Activated CD4-positive, alpha-beta T cell treated with anti-CD3 and anti-CD28 coated beads, Interleukin-2, amount 50 U/mL, for 1 hour (primary cell): ENCODE measurements around the gene RGS9BP.
"Not testable (repeated sequence)": the region's sequence is repeated elsewhere in the genome, so short reads cannot be mapped to it uniquely, and the experiment has no call there.

Experiments used
- DNase-seq: peaks from one replicate; pipeline ENCODE4 v3.0.0-alpha.2; 2020

Gene RGS9BP

DNA sequence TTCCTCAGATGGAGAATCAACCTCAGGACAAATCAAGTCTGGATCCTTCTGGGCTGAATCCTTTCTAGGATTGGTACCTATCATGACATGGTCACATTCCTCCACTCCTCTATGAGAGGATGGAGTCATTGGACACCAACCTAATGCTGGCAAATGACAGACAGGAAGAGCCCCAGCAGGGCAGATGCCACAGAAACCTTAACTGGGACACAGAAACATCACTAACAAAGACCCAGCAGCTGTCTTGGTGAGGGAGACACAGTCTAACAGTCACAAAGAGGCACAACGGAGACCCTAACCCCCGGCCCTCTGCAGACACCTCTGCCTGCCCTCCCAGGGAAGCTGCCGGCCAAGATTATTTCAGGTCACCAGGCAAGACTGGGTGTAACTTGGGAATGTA lies 2.8 kb upstream of the RGS9BP start:
- no peak for DNase-seq

- DNase-seq, result no peak
Observed at GRCh38 chr19:32673573-32673972, 2.1 kb upstream of the RGS9BP start.

DNA sequence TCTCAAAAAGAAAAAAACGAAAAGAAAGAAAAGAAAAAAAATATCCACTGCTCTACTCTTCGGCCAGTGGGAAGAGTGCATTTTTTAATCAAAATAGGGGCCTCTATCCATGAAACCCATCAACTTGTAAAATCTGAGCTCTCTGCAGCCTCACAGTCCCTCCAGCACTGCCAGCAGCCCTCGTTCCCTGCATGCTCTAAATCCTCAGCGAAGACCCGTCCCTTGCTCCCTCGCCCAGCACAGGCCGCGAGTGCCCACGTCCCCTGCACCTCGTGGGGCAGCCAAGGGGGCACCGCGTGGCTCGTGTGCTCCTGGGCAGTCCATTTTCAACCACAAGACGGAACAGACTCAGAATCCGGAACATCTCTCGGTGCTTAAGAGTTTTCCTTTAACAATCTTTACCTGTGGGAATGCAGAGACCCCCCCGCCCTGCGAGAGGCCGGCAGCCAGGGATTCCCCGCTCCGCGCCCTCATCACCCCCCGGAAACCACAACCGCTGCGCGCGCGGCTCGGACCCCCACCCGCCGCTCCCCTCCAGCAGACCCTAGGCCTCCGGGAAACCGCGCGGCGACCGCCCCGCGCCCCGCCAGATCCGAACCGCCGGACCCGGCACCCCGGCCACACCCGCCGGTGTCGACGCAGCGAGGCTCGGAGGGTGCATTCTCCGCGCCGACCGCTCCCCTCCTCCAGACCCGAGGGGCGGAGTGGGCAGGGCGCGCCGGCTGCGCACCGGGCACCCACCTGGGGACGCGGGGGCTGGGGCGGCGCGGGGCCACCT lies 1.3 kb upstream of the RGS9BP start:
- no peak for DNase-seq

GRCh38 chr19:32674931-32675719 lies 523 bp upstream of the RGS9BP start, which contains the start of gene ANKRD27:
Gene ANKRD27, minus strand, starts transcription at chr19:32675180. Its CDS starts 16,165 bp downstream, at chr19:32659015.
- peak; percentile 98 for DNase-seq

DNA sequence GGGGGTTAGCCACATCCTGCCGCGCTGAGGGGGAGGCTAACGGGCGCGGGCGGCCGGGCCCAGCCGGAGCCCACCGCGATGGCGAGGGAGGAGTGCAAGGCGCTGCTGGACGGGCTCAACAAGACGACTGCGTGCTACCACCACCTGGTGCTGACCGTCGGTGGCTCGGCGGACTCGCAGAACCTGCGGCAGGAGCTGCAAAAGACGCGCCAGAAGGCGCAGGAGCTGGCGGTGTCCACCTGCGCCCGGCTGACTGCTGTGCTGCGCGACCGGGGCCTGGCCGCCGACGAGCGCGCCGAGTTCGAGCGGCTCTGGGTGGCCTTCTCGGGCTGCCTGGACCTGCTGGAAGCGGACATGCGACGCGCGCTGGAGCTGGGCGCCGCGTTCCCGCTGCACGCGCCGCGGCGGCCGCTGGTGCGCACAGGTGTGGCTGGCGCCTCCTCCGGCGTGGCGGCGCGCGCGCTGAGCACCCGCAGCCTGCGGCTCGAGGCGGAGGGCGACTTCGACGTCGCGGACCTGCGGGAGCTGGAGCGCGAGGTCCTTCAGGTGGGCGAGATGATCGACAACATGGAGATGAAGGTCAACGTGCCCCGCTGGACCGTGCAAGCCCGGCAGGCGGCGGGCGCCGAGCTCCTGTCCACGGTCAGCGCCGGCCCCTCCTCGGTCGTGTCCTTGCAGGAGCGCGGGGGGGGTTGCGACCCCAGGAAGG lies 692 bp downstream of the RGS9BP start:
- DNase-seq, result peak; percentile 17

DNA sequence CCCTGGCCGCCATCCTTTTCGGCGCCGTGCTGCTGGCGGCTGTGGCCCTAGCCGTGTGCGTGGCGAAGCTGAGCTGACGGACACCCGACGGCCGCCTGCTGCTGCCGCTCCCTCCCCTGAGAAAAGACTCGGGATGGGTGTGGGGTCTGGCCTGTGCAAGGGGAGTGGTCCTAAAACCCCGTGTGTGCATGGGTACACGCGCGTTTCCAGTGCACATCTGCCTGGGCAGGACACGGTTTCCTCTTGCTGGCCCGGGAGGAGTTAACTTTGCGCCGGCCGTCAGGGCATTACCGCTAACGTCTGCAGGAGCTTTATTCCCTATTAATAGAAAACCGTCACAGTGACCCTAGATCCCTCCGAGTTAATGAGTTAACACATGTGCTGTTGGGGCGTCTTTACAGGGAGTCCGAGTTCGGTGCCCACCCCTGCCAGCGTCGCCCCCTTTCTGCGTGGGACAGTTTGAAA lies 1.3 kb downstream of the RGS9BP start:
- DNase-seq, result no peak

DNA sequence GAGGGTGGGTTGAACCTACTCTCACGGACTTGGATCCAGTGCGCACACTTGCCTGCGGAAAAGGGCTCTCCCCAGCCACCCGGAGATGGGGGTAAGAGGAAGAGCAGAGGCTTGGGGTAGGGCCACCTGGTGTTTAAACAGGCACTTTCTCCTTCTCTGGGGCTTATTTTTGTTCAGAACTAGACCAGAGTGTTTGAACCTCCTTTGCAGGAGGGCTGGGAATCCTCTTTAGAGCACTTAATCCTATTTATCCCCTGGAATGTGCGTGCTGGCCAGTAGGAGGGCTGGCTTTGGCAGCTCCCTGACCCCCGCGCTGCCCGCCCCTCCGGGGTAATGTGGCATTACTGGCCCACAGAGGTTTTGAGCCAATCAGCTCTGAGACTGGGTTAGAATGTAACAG lies 2.0 kb downstream of the RGS9BP start:
- DNase-seq, result no peak

DNA sequence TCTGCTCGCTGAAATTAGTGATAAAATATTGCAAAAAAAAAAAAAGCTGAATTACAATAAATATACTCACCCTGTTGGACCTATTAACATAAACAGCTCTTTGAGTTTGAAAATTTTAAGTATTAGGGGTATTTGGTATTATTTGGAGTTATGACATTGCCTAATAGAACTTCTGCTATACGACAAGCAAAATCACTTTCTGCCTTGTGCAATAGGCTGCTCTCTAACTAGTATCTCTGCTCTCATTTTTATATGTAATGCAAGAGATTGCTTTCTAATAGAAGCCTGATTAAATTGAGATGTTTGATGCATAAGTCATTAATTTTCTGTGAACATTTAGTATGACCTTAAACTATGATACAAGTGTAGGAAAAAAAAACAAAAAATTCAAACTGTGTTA lies 5.3 kb downstream of the RGS9BP start:
- DNase-seq, result no peak

DNA sequence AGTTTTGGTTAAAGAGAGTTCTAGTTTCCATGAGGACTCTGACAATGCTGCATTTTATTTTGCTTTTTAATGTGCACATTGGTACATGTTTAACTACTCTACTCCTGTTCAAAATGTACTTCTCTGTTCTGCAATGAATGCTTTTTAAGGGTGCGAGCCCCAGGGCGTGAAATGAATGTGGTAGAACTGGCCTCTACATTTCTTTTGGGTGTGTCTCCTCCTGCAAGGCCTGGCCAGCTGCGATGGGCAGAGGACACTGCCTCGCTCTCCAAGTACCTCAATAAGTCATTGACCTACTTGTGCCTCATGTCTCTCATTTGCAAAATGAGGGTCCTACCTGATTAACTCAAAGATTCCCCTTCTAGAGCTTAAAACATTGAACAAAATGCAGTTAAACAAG lies 6.7 kb downstream of the RGS9BP start:
- no peak for DNase-seq

DNA sequence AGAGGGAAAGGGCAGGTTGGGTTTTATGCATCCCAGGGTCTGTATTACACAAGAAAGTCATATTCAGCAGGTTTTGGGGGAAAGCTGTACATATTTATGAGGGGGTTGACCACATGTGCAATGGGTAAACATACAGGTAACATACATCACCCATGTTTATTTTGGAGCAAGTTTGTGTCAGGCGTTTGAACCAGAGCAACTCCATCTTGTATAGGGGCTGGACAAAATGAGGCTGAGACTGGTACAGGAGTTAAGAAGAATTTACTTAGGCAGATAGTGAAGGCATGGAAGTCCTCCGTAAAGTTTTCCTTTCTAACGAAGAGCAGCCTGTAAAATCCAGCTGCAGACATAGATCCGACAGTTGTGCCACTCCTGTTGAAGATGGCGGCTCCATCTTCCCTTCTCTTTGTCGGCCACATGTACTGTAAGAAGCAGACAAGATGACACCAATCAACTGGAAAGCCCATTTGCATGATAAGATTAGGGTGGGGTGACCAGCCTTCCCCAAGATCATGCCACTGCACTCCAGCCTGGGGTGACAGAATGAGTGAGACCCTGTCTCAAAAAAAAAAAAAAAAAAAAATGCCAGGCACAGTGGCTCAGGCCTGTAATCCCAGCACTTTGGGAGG lies 11.3 kb downstream of the RGS9BP start:
- DNase-seq, result no peak

GRCh38 chr19:32687681-32688080 lies 12.0 kb downstream of the RGS9BP start:
- DNase-seq, result no peak

DNA sequence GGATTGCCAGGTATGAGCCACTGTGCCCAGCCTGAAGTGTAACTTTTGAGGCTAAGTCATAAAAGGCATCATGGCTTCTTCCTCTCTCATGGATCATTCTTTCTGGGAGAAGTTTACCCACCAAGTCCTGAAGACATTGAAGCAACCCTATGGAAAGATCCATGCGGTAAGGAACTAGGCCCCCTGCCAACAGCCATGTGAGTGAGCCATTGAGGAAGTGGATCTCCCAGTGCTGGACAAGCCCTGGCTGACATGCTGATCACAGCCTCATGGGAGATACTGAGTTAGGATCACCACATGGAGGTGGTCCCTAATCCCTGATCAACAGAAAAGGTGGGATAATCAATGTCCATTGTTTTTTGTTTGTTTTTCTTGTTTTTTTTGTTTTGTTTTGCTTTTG lies 12.7 kb downstream of the RGS9BP start:
- DNase-seq, result no peak

GRCh38 chr19:32691291-32691951 lies 15.8 kb downstream of the RGS9BP start, which contains the start of gene NUDT19:
Gene NUDT19, plus strand, starts transcription at chr19:32691821. Its CDS starts 140 bp downstream, at chr19:32691961.
- DNase-seq, result peak; percentile 74

DNA sequence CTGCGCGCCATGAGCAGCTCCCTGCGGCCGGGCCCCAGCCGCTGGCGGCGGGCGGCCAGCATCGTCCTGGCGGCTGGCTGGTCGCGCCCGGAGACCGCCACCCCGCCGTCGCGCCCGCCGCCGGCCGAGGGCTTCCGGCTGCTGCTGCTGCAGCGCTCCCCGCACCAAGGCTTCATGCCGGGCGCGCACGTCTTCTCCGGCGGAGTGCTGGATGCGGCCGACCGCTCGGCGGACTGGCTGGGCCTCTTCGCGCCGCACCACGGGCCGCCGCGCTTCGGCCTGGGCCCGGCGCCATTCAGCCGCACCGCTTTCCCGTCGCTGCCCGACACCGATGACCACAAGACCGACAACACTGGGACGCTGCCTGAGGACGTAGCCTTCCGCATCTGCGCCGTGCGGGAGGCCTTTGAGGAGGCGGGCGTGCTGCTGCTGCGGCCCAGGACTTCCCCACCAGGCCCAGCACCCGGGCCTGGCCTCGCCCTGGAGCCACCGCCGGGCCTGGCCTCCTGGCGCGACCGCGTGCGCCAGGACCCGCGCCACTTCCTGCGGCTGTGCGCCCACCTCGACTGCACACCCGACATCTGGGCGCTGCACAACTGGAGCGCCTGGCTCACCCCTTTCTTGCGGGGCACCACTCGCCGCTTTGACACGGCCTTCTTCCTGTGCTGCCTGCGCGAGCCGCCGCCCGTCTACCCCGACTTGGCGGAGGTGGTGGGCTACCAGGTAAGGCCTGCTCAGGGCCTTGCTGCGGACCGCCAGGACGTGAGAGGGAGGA lies 16.5 kb downstream of the RGS9BP start:
- DNase-seq, result peak; percentile 33

DNA sequence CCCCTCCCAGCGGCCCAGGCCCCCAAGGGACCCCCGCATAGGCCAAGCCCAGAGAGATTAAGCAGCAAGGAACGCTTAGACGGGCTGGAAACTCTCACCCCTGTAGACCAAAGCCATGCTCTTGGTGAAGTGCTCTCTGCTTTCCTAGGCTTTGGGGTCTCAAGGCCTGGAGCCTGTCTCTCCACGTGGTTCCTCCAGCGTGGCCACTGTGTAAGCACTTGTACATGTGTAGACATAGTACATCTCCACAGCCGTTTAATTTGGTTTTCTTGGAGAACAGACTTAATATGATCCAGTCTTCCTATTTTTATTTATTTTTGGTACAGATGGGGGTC lies 17.0 kb downstream of the RGS9BP start:
- no peak for DNase-seq

DNA sequence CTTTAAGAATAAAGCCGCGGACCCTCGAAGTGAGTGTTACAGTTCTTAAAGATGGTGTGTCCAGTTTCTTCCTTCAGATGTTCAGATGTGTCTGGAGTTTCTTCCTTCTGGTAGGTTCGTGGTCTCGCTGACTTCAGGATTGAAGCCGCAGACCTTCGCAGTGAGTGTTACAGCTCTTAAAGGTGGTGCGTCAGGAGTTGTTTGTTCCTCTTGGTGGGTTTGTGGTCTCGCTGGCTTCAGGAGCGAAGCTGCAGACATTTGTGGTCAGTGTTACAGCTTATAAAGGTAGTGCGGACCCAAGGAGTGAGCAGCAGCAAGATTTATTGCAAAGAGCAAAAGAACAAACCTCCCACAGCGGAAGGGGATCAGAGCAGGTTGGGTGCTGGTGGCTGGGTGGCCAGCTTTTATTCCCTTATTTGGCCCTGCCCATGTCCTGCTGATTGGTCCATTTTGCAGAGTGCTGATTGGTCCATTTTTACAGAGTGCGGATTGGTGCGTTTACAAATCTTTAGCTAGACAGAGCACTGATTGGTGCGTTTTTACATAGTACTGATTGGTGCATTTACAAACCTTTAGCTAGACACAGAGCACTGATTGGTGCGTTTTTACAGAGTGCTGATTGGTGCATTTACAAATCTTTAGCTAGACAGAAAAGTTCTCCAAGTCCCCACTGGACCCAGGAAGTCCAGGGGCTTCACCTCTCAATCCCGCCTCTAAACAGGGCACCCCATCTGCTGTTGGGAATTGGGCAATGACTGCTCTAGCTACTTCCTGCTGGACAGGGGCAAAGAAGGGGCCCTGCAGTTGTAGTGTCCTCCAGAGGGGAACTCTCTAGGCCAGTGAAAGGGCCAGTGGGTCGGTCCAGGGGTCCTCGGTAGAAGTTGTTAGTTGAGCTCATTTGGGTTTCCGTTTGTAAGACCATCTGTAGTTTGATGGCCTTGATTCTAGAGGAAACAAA lies 17.8 kb downstream of the RGS9BP start:
- peak; percentile 26 for DNase-seq

GRCh38 chr19:32694316-32694715 lies 18.7 kb downstream of the RGS9BP start:
- not testable (repeated sequence) for DNase-seq

DNA sequence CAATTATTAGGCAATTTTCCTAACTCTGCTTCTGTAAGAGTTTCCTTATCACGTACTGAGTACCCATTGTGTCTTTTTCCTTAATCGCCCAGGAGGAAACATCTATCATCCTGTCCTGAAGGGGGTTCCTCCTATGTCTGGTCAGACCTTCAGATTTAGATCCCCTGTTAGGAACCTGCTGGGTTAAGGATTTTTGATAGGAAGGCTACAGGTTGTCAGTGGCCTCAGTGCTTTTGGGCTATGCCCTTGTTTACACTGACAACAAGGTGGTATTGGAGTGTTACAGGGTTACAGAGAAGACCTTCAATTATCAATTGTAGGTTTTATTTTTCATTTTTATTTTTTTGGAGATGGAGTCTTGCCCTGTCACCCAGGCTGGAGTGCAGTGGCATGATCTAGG lies 19.2 kb downstream of the RGS9BP start:
- DNase-seq, result not testable (repeated sequence)

DNA sequence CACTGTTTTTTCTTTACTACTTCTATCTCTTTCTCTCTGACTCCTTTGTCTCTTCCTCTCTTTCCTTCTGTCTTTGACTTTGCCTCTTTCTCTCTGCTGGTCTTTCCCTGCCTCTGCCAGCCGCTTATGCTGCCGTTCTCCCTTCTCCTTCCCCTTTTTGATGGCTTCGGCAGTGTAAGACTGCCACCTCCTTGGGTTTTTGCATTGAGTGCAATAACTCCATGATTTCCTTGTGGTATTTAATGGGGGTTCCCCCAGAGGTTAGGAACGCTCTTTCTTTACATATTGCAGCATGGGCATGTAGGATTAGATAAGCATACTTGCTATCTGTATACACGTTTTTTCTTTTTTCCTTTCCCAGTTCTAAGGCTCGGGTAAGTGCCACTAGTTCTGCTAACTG lies 19.9 kb downstream of the RGS9BP start:
- not testable (repeated sequence) for DNase-seq

GRCh38 chr19:32696771-32697170 lies 21.1 kb downstream of the RGS9BP start:
- not testable (repeated sequence) for DNase-seq
